Measurements from ENCODE around the gene BIN1. TPM values are rescaled to one million over a fixed set of nuclear protein-coding genes. Genes with fewer than 3 reads are reported as not detected.

Gene BIN1
- polyA plus RNA-seq, 1 of the 3 experiments (the other 2 are of a cell fraction), result 40.3 TPM

GRCh38 chr2:127080226-127080937 is 26.6 kb downstream of the BIN1 start (continued):
- TF ChIP-seq TAF1 (IDR thresholded peaks at IDR 0.05; ENCODE audit: borderline replicate concordance, low read depth, low read length) (no peak), RXRA (IDR thresholded peaks at IDR 0.05; ENCODE audit: borderline replicate concordance, low read depth) (no peak), MAX (IDR thresholded peaks at IDR 0.05; ENCODE audit: low read depth) (no peak), CHD2 (IDR thresholded peaks at IDR 0.05; ENCODE audit: low read length, partially characterized antibody) (no peak)

- H3K27me3 ChIP-seq (ENCODE audit: insufficient read depth), result no peaks in the 10 kb centered on the region
- no peaks in the 10 kb centered on the region for H3K36me3 ChIP-seq (replicated peaks in 1 of 2; ENCODE audit: control insufficient read depth in 1 of 2, insufficient read depth in 2 of 2, low read length in 1 of 2)
- no peaks in the 10 kb centered on the region for H3K9me3 ChIP-seq
- no peaks in the 10 kb centered on the region for H3K9me2 ChIP-seq
- no peak overlapping the region for H3K9ac ChIP-seq
- H2AFZ ChIP-seq (ENCODE audit: low read depth), result no peak overlapping the region
- no peak for DNase-seq
- WGBS (ENCODE audit: low lambda C conversion rate), result 81% methylated on average over 5 of the region's 6 CpGs
- H3K4me2 ChIP-seq, result no peak overlapping the region
- no peak for TF ChIP-seq EZH2phosphoT487 (IDR thresholded peaks at IDR 0.05; ENCODE audit: borderline replicate concordance, low read depth)
- H3K4me3 ChIP-seq (ENCODE audit: low read depth in 2 of 2, low read length in 1 of 2), result no peak overlapping the region
- no peak overlapping the region for H3K27ac ChIP-seq (ENCODE audit: low read depth in 2 of 2, low read length in 1 of 2)
- H4K20me1 ChIP-seq (ENCODE audit: insufficient read depth), result 0 out of 2 replicates have a peak, but pooled peaks cover 10% of the 10 kb centered on the region
- POLR2A ChIA-PET, result no interaction called here
- H3K79me2 ChIP-seq (ENCODE audit: insufficient read depth), result no peaks in the 10 kb centered on the region; the same call in 1 of the 2 replicates
- H3K4me1 ChIP-seq (ENCODE audit: control insufficient read depth in 1 of 2, insufficient read depth in 2 of 2, low read depth in 1 of 2, low read length in 1 of 2), result peaks cover 5 to 36% of the 10 kb centered on the region in 2 experiments; a peak in 2 of 4 replicates
- peaks cover 4% of the 10 kb centered on the region for H3F3A ChIP-seq (replicated peaks; ENCODE audit: insufficient read depth)
- CTCF ChIA-PET, result interaction anchor here (1.4 to 6.2 kb wide), 2 partner anchors 8 to 11 kb away, joined by 4 to 32 read pairs; no protein-coding TSS in a partner anchor
These were observed 27.5 kb downstream of the BIN1 start for GRCh38 chr2:127079358-127079920.

GRCh38 chr2:127078666-127079270 is 28.2 kb downstream of the BIN1 start:
- no peaks in the 10 kb centered on the region for H3F3A ChIP-seq (replicated peaks; ENCODE audit: insufficient read depth)
- H3K4me1 ChIP-seq (ENCODE audit: control insufficient read depth in 1 of 2, insufficient read depth in 2 of 2, low read depth in 1 of 2, low read length in 1 of 2), result peaks cover 0 to 40% of the 10 kb centered on the region in 2 experiments; a peak in 2 of 4 replicates
- ChIA-PET POLR2A (no interaction called here), CTCF (interaction anchor here (1.3 to 6.2 kb wide), 3 partner anchors 8 to 29 kb away, joined by 4 to 32 read pairs (median 6); no protein-coding TSS in a partner anchor)
- no peaks in the 10 kb centered on the region for H3K9me3 ChIP-seq
- no peak for TF ChIP-seq TAF1 (IDR thresholded peaks at IDR 0.05; ENCODE audit: borderline replicate concordance, low read depth, low read length)
- no peak for TF ChIP-seq MEF2A (IDR thresholded peaks at IDR 0.05; ENCODE audit: borderline replicate concordance, low read depth)
- TF ChIP-seq CTCF (IDR thresholded peaks at IDR 0.05), result no peak
- TF ChIP-seq CHD2 (IDR thresholded peaks at IDR 0.05; ENCODE audit: low read length, partially characterized antibody), result no peak
- TF ChIP-seq NFIC (IDR thresholded peaks at IDR 0.05; ENCODE audit: borderline replicate concordance), result no peak
- TF ChIP-seq RXRA (IDR thresholded peaks at IDR 0.05; ENCODE audit: borderline replicate concordance, low read depth), result no peak
- TF ChIP-seq IRF3 (IDR thresholded peaks at IDR 0.05; ENCODE audit: low read depth, low read length), result no peak
- TF ChIP-seq GABPA (IDR thresholded peaks at IDR 0.05; ENCODE audit: low read depth), result no peak
- TF ChIP-seq RFX5 (IDR thresholded peaks at IDR 0.05; ENCODE audit: low read length), result no peak
- no peak for TF ChIP-seq JUND (IDR thresholded peaks at IDR 0.05)
- TF ChIP-seq FOSL2 (IDR thresholded peaks at IDR 0.05; ENCODE audit: borderline replicate concordance, low read depth), result no peak
- TF ChIP-seq ELF1 (IDR thresholded peaks at IDR 0.05), result no peak
- no peak for TF ChIP-seq NRF1 (IDR thresholded peaks at IDR 0.05; ENCODE audit: low read depth, low read length)
- TF ChIP-seq RCOR1 (IDR thresholded peaks at IDR 0.05; ENCODE audit: low read length), result no peak
- no peak for TF ChIP-seq SIN3A (IDR thresholded peaks at IDR 0.05; ENCODE audit: borderline replicate concordance, low read depth, low read length)
- no peak for TF ChIP-seq YY1 (IDR thresholded peaks at IDR 0.05; ENCODE audit: low read depth)
- H3K4me2 ChIP-seq, result no peak overlapping the region
- no peak overlapping the region for H3K4me3 ChIP-seq (ENCODE audit: low read depth in 2 of 2, low read length in 1 of 2)
- 68% methylated on average over 5 of the region's 5 CpGs for WGBS (ENCODE audit: low lambda C conversion rate)
- no peaks in the 10 kb centered on the region for H3K36me3 ChIP-seq (replicated peaks in 1 of 2; ENCODE audit: control insufficient read depth in 1 of 2, insufficient read depth in 2 of 2, low read length in 1 of 2)
- H3K27ac ChIP-seq (ENCODE audit: low read depth in 2 of 2, low read length in 1 of 2), result no peak overlapping the region; a peak in 1 of 4 replicates
- H3K9ac ChIP-seq, result no peak overlapping the region
- H4K20me1 ChIP-seq (ENCODE audit: insufficient read depth), result 0 out of 2 replicates have a peak, but pooled peaks cover 4% of the 10 kb centered on the region
- H2AFZ ChIP-seq (ENCODE audit: low read depth), result no peak overlapping the region
- no peaks in the 10 kb centered on the region; the same call in 1 of the 2 replicates for H3K79me2 ChIP-seq (ENCODE audit: insufficient read depth)
- H3K9me2 ChIP-seq, result no peaks in the 10 kb centered on the region
- no peak for DNase-seq
- no peaks in the 10 kb centered on the region for H3K27me3 ChIP-seq (ENCODE audit: insufficient read depth)
